Inflammatory macrophage treated with lipopolysaccharide for 4 hours (primary cell): ENCODE data around the gene CSNK1D.
A peak's percentile ranks its signal among the peaks of the same experiment; 100 is the strongest.
"Not testable (repeated sequence)": the region's sequence is repeated elsewhere in the genome, so short reads cannot be mapped to it uniquely, and the experiment has no call there.

Experiments used
- DNase-seq: peaks from one replicate; pipeline ENCODE4 v3.0.0-alpha.2; 2020

Gene CSNK1D

GRCh38 chr17:82212331-82213250 lies 60.9 kb downstream of the CSNK1D start, which contains the start of gene CCDC57:
Gene CCDC57 (minus strand): TSS chr17:82212842. CDS start chr17:82201944, 10,898 bp downstream.
- DNase-seq: peak; percentile 81

- not testable (repeated sequence) for DNase-seq
Measured at GRCh38 chr17:82210655-82211054, 62.8 kb downstream of the CSNK1D start.

- peak; percentile 86 for DNase-seq
Measured at GRCh38 chr17:82205720-82206508, 67.6 kb downstream of the CSNK1D start.

DNA sequence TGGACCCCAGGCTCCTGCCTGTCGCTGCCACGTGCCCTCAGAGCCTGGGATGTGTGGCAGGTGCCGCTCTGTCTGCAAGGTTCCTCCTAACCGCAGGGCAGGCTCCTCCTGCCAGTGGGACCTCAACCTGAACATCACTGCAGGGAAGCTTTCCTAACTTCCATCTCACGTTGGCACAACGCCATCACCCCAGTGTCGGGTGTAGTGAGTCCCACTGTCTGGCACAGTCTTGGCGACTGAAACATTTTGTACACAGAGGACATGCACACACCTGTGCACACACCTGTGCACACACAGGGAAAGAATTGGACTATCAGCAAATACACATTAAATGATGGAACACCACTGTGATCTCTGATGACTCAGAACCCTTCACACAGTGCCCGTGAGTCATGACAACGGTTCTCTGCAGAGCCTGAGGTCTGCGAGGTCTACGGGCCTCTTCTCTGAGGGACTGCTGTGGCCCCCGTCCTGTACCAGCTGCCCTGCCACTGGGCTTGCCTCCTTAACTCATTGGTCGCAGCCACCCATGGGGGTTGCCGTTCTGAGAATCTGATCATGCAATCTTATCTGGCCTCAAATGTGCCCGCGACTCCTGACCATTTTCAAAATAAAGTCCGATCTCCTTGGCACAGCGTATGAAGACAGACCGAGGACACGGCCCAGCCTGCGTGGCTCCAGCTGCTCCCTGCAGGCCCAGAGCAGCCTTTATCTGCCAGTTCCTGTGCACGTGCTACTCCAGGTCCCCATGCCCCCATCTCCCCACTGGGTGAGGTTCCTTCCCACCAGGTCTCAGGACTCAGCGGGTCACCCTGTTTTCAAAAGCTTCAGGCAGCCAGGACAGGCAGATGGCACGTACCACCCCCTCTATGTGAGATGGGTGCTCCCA lies 68.4 kb downstream of the CSNK1D start:
- peak; percentile 28 for DNase-seq

GRCh38 chr17:82203920-82204319 lies 69.6 kb downstream of the CSNK1D start:
- DNase-seq: no peak

DNA sequence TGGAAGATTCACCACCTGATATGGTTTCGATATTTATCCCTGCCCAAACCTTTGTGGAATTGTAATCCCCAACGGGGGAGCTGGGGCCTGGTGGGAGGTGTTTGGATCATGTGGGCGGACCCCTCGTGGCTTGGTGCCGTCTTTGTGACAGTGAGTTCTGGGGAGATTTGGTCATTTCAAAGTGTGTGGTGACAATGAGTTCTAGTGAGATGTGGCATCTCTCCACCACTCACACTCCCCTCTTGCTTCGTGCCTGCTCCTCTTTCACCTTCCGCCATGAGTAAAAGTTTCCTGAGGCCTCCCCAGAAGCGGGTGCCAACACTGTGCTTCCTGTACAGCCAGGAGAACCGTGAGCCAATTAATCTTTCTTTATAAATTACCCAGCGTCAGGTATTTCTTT lies 70.5 kb downstream of the CSNK1D start:
- no peak for DNase-seq

GRCh38 chr17:82201498-82201910 lies 72.0 kb downstream of the CSNK1D start:
- no peak for DNase-seq

GRCh38 chr17:82200743-82201497 lies 72.6 kb downstream of the CSNK1D start:
- DNase-seq: no peak

GRCh38 chr17:82200135-82200534 lies 73.4 kb downstream of the CSNK1D start:
- no peak for DNase-seq

DNA sequence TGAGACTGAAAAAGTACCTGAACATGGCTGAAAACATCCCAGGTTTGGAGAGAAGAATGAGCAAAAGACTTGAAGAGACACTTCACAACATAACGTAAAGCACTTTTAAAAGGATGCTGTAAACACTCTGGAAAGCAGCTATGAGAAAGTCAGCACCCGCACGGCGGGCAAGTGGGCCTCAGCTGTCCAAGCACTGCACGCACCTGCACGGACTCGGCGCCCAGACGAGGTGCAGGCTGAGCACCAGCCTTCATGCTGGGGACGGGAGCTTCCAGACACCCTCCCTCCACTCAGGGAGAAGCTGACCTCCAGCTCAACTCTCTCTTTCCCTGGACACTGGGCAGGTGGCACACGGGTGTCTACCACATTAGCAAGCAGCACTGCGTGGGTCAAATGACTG lies 74.0 kb downstream of the CSNK1D start:
- no peak for DNase-seq

- DNase-seq: no peak
Measured at GRCh38 chr17:82198092-82198491, 75.4 kb downstream of the CSNK1D start.

- no peak for DNase-seq
Measured at GRCh38 chr17:82195675-82196672, 77.5 kb downstream of the CSNK1D start.

DNA sequence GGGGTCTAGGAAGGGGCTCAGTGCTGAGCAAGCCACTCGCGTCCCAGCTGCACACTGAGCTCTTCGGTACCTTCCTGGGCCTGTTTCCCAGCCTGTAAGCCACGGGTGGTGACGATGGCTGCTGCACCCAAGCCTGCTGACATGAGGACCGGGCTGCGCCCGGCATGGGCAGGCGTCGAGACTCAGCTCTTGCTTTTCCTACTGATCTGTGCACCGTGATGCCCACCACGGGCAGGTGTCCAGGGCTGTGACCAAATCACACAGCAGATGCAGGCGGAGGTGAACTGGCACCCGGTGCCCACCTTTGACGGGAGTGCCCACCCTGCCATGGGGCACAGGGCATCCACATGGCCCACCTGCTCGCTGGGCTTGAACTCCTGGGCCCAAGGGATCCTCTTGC lies 78.7 kb downstream of the CSNK1D start:
- DNase-seq: no peak

- peak; percentile 76 for DNase-seq
Measured at GRCh38 chr17:82193520-82194220, 79.8 kb downstream of the CSNK1D start.

GRCh38 chr17:82193050-82193449 lies 80.5 kb downstream of the CSNK1D start:
- not testable (repeated sequence) for DNase-seq
